GM18870 (cell line): ENCODE results near the gene GRIP2.

ENCODE experiments used
- ATAC-seq: cut with Tn5 transposase; IDR thresholded peaks from one replicate; pipeline ENCODE4 v1.9.1; 2021; ENCODE audit warnings: moderate library complexity; ENCODE audit not compliant: unreplicated experiment

The GRIP2 gene

DNA sequence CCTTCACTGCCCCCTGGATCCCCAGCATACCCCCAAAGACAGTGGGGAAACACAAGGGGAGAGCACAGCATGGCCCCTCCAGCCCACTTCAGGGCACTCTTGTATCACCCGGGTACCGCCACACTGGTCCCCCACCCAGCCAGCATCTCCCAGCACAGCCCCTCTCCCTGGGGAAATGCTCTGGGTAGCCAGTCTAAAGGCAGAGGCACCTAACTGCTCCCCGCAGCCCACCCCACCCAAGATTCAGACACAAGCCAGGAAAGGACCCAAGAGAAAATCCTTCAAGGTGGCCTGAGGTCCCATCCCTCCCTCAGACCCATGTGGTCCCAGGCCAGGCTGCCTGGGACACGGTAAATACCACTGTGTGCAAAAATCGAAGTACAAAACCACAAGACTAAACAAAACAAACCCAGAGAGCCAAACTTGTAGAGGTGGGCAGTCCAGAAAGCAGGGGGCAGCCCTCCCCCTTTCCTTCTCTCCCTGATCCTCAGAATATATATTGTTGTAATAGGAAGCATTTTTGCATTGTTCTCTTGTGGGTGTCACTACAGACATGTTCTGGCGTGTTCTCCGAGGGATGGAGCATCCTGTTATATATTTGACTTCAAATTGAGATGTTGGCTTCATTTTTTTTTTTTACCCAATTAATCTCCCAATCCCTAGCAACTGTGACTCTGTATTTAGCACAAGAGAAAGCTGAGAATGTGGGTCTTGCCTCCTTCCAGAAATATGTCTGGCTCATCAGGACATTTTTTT, 51.7 kb downstream of the GRIP2 start:
- ATAC-seq: no peak

DNA sequence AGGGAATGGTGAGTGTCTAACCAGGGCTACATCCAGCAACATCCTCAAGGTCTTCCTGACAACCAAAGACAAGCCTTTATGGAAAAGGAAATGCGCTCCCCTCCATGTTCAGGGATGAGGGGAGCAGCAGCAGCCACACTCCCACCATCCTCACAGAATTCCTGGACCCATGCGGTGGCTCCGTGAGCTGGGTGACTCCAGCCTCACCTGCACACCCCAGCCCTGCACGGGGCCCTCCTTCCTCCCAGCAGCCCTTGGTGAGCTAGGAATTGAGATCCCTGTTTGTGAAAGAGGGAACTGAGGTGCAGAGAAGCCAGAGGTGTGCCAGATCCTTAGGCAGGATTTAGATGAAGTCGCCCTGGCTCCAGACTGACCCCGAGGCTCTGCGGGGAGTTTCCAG, 52.3 kb downstream of the GRIP2 start:
- no peak for ATAC-seq

DNA sequence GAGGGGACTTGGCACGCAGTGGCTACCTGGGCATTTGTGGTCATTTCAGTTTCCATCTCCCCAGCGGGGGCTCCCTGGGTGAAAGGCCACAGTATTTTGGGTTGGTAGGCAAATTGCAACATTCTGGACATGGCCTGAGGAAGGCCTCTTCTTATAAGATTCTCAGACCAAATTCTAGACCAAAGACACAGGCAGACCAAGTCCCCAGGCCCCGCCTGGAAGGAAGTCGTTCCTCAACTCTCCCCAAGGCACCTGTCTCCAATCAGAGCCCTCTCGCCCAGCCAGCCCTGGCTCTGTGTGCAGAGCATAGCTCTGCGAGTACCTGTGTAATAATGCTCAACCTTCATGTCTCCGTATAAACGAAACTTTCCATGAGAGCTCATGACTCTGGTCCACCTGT, 53.1 kb downstream of the GRIP2 start:
- no peak for ATAC-seq

DNA sequence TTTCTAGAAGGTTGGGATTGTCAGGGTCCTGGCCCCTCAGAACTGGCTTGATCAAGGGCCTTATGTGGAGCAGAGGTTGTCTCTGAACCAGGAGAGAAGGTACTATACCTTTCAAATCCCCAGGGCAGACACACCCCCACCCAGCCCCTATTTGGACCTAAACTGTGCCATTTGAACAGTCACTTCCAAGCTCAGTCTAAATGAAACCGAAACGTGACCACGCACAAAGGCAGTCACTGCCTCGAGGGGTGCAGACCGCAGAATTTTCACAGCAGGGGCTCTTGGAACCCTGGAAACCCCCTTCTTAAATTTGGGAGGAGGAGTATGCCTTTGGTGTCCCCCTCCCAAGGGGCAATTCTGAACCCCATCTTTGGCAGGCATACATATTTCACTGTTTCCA, 53.7 kb downstream of the GRIP2 start:
- no peak for ATAC-seq

DNA sequence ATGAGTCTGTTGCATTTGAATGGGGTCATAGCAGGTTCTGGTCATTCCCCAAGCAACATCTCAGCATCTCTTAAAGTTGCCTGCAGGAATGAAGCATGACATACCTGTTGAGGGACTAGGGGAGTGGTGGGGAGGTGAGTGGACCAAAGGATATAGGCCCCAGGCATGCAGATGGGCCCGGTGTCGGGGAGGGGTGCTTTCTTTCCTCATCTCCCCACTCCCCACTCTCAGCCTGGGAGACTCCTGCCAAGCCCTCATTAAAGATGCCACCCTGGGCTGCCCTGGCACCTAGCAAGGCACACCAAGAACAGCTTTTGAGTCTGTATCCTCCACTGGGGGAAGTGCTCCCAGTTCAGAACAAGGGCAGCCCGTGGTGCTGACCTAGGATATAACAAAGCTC, 54.2 kb downstream of the GRIP2 start:
- ATAC-seq: no peak

DNA sequence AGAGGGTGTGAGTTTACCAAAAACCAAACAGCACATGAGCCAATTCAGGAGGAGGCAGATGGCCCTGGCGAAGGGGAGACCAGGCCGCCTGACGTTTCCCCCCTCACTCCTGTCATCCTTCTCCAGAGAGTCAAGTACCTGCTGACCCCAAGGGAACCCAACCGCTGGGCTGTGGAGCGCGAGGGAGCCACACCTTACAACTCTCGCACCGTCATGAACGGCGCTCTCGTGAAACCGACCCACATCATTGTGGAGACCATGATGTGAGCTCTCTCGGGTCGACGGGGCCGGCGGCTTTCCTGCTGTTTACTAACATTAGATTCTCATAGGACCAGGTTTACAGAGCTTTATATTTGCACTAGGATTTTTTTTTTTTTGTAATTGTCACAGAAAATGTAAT, 55.4 kb downstream of the GRIP2 start:
- no peak for ATAC-seq

DNA sequence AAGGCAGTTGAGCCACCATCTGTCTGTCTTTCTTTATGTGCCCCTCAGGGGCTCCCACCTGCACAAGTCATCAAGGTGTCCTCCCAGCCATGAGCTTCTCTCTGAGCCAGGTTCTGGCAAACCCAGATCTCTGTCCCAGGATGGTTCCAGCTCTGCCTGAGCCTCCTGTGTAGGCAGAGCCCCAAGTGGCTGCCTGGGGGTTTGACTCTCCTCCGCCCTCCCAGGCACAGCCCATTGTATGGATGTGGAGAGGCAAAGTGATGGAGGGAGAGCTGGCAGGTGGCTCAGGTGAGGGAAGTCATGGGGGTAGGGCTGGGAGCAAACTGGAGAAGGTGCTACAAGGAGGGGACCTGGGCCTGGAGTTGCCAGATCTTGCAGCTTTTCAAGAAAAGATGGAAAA, 56.9 kb downstream of the GRIP2 start:
- ATAC-seq: no peak

DNA sequence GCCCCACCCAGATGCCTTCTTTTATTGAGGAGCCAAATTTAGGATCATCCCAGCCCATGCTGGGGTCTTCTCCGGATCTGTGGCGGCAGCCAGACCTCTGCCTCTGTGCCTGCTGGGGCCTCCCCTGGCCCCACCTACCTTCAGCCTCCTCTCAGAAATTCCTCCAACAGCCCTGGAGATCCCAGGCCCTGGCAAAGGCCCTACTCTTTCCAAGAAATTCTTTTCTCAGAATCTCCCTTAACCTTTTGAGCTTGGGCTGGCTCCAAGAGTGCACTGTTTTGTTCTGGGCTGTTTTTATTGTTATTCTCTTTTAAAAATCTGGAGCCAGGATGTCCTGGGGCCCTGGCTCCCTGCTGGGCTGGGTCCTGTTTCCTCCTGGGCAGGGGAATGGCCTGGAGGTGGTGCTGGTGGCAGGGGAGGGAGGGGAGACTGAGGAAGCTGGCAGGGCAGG, 57.8 kb downstream of the GRIP2 start:
- ATAC-seq: no peak

DNA sequence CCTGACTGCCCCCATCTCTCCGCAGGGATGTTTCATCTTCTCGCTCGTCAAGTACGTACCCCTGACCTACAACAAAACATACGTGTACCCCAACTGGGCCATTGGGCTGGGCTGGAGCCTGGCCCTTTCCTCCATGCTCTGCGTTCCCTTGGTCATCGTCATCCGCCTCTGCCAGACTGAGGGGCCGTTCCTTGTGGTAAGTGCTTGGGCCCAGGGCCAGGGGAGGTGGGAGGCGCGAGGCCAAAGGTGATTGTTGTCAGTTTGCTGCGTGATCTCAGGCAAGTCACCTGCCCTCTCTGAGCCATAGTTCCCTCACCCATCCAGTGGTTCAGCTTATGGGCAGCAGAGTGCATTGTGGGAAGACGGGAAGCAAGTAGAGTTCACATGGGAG, 58.5 kb downstream of the GRIP2 start:
- no peak for ATAC-seq

DNA sequence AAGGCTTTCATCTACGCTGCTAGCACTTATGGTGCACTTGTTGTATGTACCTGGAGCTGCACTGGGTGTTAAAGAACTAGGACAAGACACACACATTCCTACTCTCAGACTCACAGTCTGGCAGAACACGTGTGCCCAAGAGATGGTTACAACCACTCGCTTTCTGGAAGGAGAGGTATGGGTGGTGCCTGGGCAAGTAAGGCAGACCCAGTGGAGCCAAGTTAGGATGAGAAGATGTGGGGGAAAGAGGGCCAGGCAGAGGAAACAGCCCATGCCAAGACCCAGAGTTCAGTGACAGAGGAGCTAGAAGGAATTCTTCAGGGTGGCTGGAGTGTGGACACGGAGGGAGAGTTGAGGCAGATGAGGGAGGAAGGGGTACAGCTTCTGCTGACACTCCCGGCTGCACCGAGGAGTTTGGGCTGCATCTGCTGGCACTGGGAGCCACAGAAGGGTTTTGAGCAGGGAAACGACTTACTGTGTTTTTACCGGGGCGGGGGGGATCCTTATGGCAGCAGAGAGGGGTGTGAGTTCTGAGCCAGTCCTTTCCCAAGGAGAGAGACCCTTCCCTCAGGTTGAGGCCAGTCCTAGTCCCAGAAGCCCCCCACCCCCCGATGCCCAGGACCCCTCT, 59.0 kb downstream of the GRIP2 start:
- ATAC-seq: no peak

DNA sequence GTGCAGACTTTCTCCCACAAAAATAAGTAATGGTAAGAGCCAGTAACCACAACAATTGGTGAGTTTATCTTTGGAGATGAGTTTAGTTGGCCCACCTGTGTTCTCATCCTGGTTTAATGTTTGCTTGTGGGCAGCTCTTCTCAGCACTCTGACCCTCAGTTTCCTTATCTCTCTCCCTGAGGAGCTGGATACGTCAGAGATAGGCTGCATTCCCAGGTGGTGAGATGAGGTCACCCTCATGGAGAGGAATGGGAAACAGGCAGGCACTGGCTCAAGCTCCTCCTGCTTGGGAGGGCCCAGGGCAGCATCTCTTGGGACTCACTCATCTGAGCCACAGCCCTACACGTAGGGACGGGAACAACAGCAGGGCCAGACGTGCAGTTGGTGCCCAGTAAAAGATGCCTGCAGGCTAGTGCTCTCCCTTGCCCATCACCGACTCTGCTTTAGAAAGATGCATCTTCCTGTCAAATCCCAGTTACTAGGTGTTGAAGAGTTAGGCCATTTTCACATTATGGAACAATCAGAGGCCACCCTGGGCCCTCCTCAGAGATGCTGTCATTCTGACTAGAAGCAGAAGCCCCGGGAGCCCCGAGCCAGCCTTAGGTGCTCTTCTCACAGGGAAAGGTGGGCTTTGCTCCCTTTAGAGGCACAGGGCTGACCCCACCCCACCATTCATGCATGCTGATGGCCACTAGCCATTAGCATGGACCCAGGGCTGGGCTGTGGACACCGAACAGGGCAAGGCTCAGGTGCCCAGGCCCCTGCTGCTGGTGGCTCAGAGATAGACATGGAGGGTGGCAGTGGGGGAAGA, 59.7 kb downstream of the GRIP2 start:
- no peak for ATAC-seq

DNA sequence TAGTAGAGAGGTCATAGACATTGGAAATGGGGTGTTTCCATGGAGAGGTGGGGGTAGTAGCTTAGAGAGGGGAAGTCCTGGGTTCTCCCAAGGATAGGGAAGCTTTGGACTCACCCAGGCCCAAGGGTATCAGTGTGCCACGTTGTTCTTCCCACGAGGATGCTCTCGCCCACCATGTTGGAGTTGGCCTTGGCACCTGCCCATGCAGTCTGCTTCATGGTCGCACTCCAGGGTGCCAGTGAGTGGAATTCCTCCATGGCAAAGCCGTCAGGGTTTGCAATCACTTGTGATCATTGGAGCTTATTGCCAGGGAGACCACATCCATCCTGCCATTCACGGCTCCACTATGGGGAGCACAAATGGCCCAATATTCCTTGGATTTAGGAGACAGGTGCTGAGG, 60.6 kb downstream of the GRIP2 start:
- ATAC-seq: no peak

DNA sequence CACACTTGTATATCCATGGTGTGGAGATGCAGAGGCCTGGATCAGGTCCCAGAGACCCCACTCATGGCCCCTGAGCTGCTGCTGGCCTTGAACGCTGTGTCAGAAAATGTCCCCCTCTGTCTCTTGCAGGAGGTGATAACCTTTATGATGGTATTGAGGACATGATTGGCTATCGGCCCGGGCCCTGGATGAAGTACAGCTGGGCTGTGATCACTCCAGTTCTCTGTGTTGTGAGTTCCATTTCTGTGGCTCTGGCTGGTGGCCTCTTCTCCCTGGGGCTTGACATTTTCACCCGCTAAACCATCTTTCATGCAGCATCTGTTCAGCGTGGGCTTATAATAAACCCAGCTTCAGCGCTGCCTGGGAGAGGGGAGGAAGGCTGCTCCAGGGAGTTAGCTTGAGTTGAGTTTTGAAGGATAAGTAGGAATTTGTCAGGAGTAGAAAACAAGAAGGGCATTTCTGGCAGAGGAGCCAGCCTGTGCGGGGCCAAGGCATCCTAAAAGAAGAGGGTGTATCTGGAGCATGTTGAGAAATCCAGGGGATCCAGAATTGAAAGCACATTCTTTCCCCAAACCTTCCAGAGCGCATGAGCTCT, 61.1 kb downstream of the GRIP2 start:
- ATAC-seq: no peak

DNA sequence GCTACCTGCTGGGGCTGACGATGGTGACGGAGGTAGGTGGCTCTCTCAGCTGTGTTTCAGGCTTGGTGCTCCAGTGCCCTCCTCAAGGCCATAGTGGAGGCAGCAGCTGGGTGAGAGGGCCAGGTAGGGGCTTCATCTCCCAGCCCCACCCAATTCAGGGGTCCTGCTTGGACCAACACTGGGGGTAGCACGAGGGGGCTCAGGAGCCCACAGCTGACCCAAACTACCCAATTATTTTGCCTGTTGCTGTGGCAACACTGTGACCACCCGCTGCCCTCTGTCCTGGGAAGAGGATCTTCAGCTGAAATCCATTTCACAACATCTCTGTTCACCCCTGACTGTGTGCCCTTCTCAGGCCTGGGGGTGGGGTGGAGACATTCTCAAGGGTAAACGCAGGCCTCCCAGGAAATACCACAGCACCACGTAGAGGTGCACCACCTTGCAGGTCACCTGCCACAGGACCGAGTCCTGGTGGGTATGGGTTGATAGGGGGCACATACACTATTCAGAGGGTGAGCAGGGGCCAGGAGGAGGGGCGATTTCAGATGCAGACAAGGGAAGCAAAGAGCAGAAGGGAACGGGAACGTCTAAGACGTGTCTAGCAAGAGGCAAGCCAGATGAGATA, 62.7 kb downstream of the GRIP2 start:
- ATAC-seq: no peak

DNA sequence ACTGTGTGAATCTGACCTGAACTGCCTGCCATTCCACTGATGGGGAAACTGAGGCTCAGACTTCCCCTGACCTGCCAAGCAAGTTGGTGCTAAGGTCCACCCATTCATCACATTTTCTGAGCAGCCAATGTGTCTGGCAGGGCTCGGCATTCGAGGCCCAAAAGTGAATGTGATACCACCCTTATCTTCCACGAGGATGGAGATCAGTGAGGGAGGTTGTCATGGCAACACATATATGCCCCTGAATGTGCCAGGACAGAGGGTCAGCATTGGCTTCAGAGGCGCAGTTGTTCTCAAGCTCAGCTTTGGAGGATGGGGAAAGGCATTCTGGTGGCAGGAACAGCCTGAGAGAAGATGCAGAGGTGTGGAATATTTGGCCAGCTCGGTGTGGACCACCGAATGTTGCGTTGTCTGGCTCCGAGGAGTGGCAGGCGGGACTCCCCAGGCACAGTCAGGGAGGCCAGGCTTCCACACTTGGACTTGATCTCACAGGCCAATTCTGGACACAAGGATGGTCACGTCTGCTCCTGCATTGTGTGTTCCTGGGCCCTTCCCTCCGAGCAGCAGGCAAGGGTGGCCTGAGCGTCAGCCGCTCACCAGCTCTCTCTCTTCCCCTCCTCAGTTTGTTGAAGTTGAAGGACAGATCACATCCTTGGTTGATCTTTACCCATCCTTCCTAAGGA, 63.4 kb downstream of the GRIP2 start:
- no peak for ATAC-seq

DNA sequence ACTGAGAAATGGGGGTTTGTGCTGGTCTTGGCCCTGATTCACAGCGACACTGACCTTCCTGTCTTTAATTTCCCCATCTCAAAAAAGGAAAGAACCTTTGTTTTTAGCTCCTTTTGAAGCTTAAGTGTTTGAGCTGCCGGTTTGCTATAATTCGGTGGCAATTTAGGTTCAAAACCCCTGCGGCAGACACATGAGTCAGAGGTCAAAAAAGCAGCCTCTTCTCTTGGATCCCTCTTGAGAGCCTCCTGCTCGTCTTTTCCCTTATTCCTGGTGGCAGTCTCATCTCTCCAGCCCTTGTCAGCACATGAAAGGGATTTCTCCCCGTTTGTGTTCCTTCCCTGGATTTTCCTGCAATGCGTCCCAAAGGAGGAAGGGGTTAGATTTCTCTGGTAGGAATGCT, 64.5 kb downstream of the GRIP2 start:
- ATAC-seq: no peak

DNA sequence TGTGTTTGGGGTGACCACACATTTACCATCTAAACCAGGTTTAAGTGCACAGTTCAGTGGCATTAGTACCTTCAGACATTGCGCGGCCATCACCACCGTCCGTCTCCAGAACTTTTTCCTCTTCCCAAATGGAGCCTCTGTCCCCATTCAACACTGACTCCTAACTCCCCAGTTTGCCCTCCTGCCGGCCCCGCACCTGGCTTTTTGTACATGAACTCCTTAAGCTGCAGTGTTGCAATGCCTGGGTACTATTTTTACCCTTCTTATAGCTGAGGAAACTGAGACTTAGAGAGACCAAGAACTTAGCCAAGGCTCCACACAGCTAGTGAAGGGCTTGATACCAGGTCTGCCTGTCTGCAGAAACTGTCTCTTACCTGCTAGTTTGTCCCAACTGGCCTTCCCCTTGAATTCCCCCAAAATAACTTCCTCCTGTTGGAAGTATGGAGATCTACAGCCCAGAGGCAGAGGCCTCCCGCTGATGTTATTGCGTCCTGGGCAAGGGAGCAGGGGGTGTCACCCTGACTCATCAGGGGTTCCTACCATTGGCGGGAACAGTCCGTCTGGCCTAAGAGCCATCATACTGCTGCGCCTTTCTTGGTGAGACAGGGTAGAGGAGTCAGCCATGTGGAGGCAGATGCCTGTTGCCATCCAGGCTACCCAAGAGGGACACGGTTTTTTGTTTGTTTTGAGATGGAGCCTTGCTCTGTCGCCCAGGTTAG, 65.6 kb downstream of the GRIP2 start:
- no peak for ATAC-seq

DNA sequence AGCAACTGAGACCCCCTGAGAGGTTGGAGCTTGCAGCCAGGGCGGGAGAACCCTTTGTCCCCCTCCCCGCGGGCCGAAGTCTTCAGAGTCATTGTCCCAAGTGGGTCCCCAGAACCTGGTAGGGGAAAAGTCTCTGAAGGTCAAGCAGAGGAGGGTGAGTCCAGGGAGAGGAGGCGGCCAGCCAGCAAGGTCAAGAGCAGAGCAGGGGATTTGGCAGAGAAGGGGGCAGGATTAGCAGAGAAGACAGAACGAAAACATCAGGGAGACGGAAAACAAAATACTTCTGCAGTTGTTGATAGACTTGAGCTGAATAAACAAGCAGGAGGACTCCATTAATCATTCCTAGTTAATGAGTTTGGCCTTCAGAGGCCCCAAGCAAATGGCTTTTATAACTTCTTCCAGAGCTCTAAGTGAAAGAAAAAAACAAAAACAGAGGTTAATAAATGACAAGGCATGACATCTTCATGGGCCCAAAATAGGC, 66.7 kb downstream of the GRIP2 start:
- no peak for ATAC-seq

DNA sequence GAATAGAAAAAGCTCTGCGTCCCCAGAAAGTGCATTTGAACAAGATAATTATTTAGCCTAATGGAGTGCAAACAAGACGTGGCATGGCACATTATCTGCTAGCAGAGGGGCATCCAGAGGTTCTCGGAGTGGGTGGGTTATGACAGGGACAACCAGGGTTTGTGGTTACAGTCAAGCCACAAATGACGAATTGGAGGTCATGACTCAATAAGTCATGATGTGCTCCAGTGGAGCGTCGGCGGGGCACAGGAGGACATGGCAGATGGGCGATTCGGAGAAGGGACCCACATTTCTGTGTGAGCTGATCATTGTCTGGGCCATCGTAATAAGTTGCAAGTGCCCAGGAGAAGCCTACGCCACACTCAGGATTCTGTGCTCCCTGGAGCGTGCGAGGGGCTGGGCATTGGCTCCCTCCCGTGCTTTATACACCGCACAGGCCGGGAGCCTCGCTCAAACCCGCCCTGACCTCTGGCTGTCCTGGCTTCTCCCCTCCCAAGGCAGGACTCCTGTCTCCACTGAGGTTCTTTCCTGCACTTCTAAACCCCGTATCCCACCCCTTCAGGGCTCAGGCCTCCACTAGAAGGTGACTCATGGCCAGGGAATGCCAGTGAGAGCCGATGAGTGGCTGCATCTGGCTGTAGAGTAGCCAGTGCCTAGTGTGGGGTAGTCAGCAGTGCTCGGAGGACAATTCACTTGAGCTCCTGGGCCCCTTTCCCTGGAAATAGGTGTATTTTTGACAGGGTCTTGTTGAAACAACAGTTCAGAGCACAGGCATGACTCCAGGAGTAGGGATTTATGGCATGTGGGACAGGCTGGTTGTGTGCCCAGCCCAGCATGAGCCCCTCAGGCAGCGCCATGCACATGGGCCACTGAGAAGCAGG, 67.4 kb downstream of the GRIP2 start:
- no peak for ATAC-seq
